ENCODE results near the gene CDH13.

The CDH13 gene

GRCh38 chr16:82699711-82700495 lies 73.1 kb downstream of the CDH13 start:
- DNase-seq, result no peak

DNA sequence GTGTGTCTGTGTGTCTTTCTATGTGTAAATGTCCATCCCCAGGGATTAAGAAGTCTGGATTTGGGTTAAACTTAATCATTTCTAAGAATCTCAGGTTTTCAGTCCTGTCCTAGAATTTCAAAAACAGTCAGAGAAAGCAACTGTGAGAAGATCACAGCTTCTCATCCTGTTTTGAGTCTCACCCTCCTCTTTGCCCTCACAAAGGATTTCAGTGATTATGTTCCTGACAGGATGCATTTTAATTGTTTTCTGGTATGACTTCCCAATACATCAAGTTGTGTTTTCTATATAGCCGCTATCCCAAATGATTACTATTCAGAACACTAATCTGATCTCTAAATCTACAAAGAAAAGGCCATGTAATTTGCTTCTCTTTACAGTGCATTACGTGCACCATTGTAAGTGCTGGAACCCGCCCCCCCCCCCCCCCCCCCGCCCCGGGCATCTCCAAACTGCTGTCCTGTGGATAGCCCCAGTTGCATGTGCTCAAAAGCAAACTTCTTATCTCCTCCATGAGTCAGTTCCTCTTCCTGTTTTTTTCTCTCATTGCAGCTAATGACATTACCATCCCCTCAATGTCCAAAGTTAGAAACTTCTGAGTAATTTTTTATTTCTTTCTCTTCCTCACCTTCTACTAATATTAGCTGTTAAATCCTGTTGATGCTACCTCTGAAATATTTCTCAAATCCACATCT lies 73.9 kb downstream of the CDH13 start:
- no peak for DNase-seq

DNA sequence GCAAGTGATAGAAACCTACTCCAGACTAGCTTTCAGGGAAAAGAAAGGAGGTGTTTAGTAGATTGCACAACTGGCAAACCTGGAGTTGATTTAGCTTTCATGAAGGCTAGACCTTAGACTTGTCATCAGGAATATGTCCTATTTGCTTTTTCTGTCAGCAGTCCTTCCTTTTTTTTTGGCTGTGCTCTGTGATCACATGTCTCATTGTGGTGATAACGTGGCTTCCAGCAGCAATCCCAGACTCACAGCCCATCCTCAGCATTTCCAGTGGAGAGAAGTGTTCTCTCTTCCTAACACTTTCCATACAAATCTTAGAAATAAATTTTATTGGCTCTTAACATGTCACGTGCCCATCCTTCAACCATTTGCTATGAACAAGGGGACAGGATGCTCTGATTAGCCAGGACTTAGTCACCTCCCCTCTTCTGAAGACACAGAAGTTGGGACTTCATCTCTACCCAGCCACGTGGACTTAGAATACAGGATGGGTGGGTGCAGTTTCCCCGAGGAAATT lies 74.7 kb downstream of the CDH13 start:
- no peak for DNase-seq

GRCh38 chr16:82703161-82703560 lies 76.4 kb downstream of the CDH13 start:
- DNase-seq, result no peak

DNA sequence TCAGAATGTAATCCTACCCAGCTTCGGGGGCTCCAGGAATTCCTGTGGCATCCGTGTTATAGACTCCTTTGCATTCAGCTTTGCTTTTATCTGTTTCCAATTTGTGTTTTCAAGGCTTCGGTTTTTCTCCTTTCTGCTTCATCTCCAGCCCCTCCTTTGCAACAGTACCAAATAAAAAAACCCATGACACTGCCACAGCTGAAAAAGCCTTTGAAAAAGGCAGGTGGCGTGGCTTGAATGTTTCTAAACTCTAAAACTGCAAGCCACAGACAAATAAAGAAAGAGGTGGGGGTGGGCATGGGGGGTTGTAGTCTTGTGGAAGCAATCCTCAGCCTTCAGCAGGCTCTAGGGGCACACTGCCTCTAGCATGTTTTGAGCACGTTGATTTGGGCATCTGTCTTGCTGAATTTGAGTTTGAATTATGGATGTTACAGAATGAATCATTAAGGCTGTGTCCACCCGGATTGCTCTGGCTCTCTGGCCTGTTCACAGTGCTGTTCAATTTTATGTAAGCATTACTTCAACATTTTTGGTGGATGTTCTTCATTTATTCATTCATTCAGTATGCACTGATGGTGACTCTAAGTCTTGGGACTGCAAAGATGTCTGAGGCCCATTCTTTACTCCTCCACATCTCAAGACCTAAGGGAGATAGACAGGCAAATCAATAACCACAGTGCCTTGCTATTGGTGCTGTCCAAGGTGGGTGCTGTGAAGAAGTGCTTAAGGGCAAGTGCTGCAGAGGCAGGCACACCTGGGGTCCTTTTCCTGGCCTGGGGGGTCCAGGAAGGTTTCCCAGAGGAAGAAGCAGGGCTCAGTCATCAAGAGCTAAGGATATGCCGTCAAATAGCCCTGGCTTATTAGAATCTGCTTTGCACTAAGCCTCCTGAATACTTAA lies 77.4 kb downstream of the CDH13 start:
- no peak for DNase-seq

GRCh38 chr16:82709987-82710386 lies 83.2 kb downstream of the CDH13 start:
- no peak for DNase-seq

GRCh38 chr16:82713778-82714177 lies 87.0 kb downstream of the CDH13 start:
- no peak for DNase-seq

GRCh38 chr16:82715160-82715559 lies 88.4 kb downstream of the CDH13 start:
- no peak for DNase-seq

GRCh38 chr16:82715833-82716232 lies 89.1 kb downstream of the CDH13 start:
- DNase-seq, result no peak

DNA sequence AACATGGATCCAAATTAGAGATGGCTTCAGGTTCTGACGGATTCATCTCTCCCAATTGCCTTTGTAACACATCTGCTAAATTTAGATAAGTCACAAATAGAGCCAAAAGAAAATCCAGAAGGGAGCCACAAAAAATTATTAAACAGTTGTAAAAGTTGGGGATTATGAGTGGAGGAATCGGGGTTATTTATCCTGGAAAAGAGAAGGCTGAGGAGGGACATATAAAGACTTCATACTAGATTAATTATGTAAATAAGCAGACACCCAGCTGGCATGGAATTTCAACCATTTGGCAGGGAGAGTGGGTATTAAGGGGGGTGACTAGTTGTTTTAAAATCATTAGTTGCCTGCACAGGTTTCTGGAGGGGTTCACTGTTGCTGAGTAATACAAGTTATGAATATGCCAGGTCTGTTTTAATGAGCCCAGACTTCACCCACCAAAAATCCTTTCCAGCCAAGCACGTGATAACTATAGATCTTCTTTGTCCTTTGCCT lies 89.6 kb downstream of the CDH13 start:
- no peak for DNase-seq

DNA sequence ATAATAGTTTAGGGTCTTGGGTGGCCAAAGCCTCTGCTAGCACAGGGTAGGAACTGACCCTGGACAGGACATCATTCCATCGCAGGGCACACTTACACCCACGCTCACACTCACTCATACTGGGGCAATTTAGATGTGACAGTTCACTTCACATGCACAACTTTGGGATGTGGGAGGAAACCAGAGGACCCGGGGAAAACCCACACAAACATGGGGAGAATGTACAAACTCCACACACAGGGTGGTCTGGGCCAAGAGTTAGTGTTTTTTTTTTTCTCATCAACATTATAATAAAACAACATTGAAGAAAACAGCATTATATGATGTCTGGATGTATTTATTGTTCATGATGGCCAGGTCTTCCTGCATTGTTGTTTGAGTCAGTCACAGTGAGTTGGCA lies 93.6 kb downstream of the CDH13 start:
- no peak for DNase-seq

- no peak for DNase-seq
Observed at GRCh38 chr16:82726306-82726705, 99.5 kb downstream of the CDH13 start.

- DNase-seq, result no peak
Observed at GRCh38 chr16:82728901-82729300, 102.1 kb downstream of the CDH13 start.

DNA sequence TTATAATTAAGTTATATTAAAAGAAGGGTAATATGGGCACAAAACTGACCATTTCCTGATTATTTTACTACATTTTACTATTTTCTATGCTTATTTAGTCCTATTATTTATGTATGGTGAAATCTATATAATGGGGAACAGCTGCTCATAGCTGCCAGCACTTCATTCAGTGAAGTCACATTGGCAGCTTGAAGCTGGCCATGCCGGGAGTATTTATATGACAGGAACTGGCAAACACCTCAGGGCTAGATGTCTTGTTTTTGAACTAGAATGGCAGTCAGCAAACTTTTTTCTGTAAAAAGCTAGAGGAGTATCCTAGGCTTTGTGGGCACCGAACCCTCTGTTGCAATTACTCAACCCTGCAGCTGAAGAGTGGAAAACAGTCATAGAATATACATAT lies 104.1 kb downstream of the CDH13 start:
- DNase-seq, result no peak

DNA sequence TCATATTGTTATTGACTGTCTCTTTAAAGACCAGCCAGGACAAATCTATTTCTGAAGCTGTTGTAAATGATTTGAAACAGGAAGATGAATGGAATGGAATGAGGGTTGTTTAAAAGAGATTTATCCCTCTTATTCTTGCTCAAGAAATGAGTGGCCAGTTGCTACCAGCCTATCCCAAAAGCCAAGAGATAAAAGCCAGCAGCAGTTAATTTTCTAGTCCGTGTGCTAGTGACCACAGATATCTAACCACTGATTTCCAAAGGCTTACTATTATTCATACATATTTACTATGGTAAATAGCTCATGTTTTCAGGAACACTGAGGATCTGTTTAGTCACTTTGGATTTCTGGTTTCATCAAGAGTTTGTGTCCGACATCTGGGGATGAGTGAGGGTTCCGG lies 105.7 kb downstream of the CDH13 start:
- no peak for DNase-seq

GRCh38 chr16:82735186-82735585 lies 108.4 kb downstream of the CDH13 start:
- DNase-seq, result no peak

- DNase-seq, result no peak
Observed at GRCh38 chr16:82735673-82736091, 108.9 kb downstream of the CDH13 start.

- DNase-seq, result no peak
Observed at GRCh38 chr16:82736224-82736623, 109.5 kb downstream of the CDH13 start.

DNA sequence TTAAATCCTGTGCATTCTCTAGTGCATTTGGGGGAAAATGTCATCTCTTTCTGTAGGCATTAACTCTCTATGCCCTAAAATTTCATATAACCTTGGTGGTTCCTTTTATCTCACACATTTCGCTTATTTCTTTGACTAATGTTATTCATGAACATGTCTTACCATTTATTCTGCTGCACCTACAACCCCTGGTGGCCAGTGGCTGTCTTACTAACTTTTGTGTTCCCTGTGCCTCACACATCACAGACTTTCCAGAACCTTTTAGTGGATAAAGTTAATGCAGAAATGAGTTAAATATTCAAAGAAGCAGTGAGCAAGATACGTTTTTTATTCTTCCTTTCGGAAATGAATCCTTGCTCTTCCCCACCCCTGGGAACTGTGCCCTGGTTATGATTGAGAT lies 111.9 kb downstream of the CDH13 start:
- DNase-seq, result no peak

GRCh38 chr16:82741073-82741615 lies 114.4 kb downstream of the CDH13 start:
- no peak for DNase-seq

GRCh38 chr16:82744958-82745357 lies 118.2 kb downstream of the CDH13 start:
- no peak for DNase-seq

DNA sequence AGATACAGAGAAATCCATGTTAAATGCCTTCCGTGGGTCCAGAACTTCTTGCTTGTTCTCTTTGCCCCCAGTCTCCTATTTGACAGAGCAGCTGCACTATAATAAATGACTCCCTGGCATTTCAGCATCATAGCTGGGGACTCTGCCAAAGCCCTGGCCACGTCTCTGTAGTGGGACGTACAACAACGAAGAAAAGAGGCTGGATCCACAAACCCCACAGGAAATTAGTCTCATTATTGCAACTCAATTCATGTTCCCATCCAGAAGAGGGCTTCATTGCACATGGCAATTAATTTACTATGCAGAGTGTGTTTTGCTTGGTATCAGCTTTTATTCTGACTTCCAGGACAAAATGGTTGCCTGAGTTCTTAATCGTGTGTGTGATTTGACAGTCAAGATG lies 121.3 kb downstream of the CDH13 start:
- DNase-seq, result no peak

DNA sequence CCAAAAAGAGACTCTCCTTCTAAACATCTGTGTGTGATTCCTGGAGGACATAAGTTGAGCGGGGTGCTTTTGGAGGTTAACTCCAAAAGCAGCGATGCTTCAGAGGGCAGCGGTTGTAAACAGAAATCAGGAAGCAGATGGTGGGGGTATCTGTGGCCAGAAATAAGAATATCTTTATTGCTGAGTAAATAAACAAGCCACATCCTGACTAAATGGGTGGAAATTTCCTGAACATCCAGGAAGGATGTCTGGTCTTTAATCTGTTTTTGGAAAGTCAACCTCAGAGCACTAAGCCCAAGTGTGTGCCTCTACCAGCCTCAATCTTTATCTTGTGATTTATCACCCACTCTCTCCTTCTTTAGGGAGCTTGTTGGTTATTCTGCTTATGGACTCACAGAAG lies 123.3 kb downstream of the CDH13 start:
- no peak for DNase-seq
